DMS53 treated with DMSO at 0.1 percent for 48 hours (cell line): Measurements from ENCODE around the gene NALF2.
A peak's percentile ranks its signal among the peaks of the same experiment; 100 is the strongest.

Experiments
- DNase-seq: peaks from one replicate; lab custom pipeline; 2025; ENCODE audit not compliant: unreplicated experiment; lab: John Stamatoyannopoulos, UW

NALF2 gene

GRCh38 chrX:69503782-69504625, at the start of gene NALF2:
Gene NALF2, plus strand, starts transcription at chrX:69504326. Its CDS starts 957 bp downstream, at chrX:69505283.
- peak; percentile 51 for DNase-seq

- no peak for DNase-seq
Observed at GRCh38 chrX:69457756-69458155, 46.4 kb upstream of the NALF2 start.

DNA sequence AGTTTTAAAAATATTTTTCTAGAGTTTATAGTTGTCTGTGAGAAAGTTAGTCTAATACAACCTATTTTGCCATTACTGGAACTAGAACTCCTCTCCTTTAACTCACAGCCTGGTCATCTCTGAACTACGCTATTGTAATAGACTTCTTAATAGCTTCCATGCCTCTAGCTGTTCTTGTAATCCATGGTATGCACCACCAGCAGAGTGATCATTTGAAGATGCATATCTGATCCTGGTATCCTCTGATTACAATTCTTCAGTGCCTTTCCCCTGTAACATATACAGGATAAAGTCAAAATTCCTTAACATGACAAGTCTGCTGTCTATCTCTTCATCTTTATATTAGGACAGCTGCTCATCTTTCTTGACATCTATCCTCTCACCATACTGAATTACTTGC, 37.6 kb upstream of the NALF2 start:
- no peak for DNase-seq

GRCh38 chrX:69469975-69470374, 34.2 kb upstream of the NALF2 start:
- no peak for DNase-seq

DNA sequence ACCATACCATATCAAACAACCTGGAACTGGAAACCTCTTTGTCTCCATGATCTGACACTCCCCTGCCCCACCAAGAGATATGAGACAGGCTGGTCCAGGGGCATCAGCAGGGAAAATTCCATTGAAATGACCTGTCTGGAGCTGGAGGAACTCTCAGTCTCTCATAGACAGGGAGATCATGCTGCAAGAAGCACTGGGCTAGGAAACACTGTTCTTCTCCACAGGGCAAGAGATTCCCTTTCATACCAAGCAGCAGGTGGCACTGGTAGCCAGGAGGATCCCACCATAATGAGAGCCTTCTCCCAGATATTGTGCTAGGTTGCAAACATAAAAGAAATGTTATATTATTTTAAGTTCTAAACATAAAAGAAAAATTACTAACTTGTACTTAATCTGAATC, 14.5 kb upstream of the NALF2 start:
- no peak for DNase-seq

GRCh38 chrX:69493193-69493592, 10.9 kb upstream of the NALF2 start:
- peak; percentile 12 for DNase-seq

DNA sequence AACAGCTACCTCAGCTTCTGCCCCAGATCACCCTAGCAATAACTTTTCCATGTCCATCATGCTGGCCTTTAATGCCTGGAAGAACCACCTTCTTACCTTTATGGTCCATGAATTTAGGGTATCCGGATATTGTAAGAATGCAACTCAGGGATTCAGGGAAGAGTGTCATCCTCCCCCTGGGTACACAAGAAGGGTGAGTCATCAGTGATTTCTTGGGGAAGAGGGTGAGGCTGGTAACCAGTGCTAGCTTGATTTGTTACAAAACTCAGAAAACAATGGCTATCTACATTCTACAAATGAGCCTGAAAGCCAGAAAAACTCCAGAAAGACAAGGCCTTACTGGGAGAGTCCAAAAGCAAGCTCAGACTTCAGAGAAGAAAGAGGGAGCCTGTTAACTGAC, 10.4 kb upstream of the NALF2 start:
- DNase-seq = no peak

- no peak for DNase-seq
Observed at GRCh38 chrX:69496183-69496582, 7.9 kb upstream of the NALF2 start.

DNA sequence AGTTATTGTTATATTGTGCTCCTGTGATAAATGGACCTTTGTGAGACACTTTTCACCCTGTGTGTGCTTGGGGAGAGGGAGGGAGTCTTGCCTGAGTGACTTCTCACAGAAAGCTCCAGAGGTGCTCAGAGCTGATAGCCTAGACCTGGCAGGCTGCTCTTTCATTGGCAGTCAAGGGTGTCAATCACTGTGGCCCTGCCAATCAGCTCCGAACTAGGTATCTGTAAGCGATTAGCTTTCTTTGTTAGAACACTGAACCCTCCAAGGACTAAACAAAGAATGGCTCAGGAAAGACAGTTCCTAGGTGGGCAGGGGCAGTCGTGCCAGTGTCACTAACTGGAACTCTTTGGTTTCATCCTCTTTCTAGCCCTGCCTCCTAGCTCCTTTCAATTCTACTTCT, 2.7 kb upstream of the NALF2 start:
- no peak for DNase-seq

DNA sequence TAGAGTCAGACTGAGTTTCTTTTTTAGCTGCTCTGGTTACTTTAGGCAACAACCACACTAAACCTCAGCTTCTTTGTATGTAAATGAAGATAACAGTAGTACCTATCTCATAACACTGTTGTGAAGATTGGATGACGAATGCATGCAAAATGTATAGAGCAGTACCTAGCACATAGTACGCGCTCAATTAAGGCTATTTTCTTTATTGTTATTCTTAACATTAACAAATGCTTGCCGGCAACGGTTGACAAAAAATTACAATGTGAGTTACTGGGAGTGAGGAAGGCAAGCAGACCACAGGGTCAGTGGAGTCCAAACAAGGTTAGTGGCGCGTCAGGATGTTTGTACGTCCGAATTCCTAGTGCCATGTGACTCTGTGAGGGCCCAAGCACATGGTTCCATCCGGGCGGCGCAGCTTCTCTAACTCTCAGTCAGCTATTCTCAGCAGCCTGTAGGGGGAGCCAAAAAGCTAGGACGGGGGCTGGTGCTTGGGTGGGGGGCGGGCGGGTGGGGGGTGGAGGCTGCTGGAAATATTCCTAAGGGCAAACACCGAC, 821 bp upstream of the NALF2 start:
- peak; percentile 63 for DNase-seq

DNA sequence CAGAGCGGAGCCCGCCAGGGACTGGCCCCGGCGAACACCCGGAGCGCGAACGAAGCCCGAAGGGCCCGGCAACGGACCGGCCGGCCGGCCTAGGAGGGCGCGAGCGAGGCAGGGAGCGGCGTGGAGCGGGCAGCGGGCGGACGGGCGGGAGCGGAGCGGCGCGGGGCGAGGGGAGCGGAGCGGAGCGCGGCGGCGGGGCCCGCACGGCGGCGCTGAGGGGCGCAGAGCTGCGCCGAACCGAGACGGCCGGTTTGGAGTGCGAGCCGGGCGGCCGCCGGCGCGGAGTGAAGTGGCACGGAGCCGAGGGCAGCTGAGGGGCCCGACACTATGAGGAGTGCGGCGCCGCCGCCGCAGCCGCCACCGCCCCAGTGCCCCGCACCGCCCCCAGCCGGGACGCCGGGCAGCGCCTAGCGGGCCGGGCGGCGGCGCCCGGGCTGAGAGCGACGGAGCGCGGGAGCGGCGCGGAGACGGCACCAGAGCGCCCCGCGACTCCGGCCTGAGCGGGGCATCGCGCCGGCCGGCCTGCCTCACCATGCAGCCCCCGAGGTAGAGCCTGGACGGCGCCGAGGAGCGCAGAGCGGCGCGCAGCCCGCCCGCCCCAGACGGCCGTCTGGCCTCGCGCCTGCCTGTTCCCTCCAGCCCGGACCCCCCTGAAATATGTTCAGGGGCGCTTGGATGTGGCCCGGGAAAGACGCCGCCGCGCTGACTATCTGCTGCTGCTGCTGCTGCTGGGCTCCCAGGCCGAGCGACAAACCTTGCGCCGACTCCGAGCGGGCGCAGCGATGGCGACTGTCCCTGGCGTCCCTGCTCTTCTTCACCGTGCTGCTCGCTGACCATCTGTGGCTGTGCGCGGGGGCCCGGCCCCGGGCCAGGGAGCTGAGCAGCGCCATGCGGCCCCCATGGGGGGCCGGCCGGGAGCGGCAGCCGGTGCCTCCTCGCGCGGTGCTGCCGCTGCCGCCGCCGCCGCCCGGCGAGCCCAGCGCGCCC, 793 bp downstream of the NALF2 start:
- no peak for DNase-seq

- no peak for DNase-seq
Observed at GRCh38 chrX:69505772-69506616, 1.9 kb downstream of the NALF2 start.

DNA sequence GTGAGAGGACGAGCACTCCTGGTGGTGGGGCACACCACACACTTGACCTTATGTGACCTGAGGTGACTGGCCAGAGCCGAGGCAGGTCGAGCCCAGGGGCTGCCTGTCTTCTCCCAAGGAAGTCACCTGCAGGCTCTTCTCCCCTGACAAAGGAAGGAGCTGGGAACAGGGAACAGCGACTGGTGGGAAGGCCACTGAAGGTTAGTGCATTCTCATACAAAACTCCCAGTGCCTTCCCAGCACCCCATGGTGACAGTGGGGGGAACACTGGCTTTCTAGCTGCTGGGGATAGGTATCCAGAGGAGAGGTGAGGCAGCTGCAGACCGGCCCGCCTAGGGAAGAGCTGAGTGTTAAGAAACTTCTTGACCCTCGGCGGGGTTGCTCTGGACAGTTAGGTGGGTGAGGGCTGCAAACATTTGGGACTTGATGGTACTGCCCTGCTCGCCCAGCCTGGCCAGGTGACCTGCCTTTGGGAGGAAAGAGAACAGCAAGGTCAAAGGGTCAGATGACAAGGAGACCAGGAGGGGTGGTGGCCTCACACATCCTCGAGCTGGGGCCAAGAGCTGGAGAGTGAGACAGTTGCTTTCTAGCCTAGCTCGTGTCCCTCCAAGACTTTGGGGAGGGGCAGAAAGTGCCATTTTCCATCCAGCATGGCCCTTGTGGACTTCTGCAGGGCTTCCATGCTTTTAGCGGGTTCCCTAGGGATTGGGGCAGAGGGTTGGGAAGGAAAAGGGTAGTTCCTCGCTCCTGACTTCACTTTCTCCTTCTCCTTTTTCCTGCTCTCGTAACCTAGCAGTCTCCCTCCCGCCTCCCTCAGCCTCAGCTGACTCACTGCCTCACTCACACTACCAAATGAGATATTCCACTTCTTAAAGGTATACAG, 2.7 kb downstream of the NALF2 start:
- DNase-seq = no peak

DNA sequence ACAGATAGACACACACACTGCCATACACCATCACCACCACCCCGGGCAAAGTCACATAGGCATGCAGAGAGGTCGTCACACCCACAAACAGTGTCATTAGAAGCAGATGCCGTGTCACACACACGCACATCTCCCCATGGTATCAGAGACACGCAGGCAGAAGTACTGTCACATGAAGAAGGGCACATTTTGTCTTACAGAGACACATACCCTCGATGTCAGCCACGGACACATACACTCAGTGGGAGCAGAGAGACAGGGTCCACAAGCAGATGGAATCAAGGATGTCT, 3.3 kb downstream of the NALF2 start:
- no peak for DNase-seq

GRCh38 chrX:69508610-69509009, 4.5 kb downstream of the NALF2 start:
- no peak for DNase-seq

DNA sequence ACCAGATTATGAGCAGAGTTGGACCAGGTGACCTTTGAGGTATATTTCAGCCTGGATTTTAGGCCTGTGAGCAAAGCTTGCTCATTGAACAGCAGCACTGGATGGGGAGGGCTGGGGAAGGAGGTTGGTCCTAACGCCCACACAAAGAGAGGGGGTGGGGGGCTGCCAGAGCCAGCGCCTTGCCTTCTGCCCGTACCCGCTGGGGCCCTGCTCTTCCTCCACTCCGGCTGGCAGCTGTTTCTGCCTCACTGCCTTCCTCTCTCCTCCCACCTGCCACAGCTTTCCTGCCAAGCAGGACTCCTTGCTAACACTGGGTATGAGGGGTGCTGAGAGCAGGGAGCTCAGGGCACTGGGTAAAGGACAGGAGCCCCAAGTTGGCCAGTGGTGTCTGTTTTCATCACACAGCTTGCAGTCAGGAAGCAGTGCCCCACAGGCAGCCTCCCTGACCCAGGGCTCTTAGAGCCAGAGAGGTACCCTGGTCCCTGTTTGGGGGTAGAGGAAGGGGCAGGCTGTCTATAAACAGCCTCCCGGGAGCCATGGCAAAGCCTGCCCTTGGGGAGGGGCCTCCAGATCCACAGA, 6.1 kb downstream of the NALF2 start:
- no peak for DNase-seq

DNA sequence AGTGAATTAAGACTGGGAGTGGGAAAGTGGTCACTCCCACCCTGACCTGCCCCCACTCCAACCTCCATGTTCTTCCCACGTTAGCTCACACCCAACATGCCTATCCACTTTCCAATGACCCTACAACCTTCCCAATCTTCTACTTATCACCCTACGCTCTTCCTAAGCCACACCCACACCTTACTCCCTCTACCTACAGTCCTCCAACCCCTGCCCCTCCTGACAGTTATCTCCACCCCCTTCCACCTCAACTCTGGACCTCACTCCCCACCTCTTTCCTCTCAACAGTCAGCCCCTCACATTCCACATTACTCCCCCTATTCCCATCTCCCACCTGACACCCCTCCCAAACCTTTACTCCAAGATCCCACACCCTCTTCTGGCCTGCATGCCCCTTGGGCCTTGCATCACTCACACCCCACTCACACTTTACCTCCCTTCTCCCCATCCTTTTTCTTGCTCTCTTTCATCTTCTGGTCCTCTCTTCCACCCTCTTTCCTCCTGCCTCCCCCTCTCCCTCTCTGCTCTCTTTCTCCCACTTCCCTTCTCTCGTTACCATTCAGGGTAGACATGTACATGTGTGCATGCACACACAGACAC, 6.9 kb downstream of the NALF2 start:
- DNase-seq = no peak

DNA sequence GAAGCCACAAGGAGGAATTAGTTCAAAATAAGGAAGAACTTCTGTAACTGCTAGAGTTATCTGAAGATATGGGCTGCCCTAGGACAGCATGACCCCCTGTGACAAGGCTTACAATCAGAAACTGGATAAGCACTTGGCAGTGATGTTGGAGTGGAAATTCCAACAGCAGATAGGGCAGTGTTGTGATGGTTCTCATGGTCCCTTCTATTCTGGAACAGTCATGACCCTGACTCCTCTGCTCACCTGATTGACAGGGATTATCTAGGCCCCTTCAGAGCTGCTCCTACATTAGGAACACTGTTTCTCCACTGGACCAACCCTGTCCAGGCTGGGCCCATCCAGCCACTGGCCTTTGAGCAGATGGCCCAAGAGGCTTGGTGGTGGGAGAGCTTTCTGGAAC, 17.9 kb downstream of the NALF2 start:
- DNase-seq = no peak

GRCh38 chrX:69523314-69523713, 19.2 kb downstream of the NALF2 start:
- DNase-seq = no peak
